Esophagus squamous epithelium (tissue), 5 donors: ENCODE measurements around the gene MPEG1. TPM values are rescaled to one million over a fixed set of nuclear protein-coding genes. Genes with fewer than 3 reads are reported as not detected.

ENCODE experiments used
- DNase-seq: peaks from one replicate; lab custom pipeline; 2025; lab: John Stamatoyannopoulos, UW
- H3K27ac ChIP-seq, 4 donors: fragments of 200-600 bp; sonication (generic); one replicate each; pipeline ENCODE4 v1.5.1; 2016 to 2019; ENCODE audit warnings: mild to moderate bottlenecking in 1 of 4
- H3K27me3 ChIP-seq, 4 donors: fragments of 200-600 bp; sonication (generic); 1 replicate in 3 of 4; 2 replicates in 1 of 4; pipeline versions ENCODE4 v1.5.1 to v1.6.0; 2017 to 2021; ENCODE audit warnings: antibody characterized with exemption in 1 of 4
- H3K36me3 ChIP-seq, 3 donors: fragments of 200-600 bp; sonication (generic); one replicate each; pipeline ENCODE4 v1.5.1; 2016 to 2019
- H3K4me1 ChIP-seq, 3 donors: fragments of 200-600 bp; sonication (generic); one replicate each; pipeline ENCODE4 v1.5.1; 2017 to 2019
- H3K4me3 ChIP-seq, 4 donors: fragments of 200-600 bp; sonication (generic); 1 replicate in 3 of 4; 2 replicates in 1 of 4; pipeline ENCODE4 v1.5.1; 2016 to 2019; ENCODE audit warnings: mild to moderate bottlenecking in 2 of 4, moderate library complexity in 1 of 4
- H3K9me3 ChIP-seq, 3 donors: fragments of 200-600 bp; sonication (generic); one replicate each; pipeline ENCODE4 v1.5.1; 2016 to 2019
- CTCF ChIP-seq, 6 experiments: fragments of 450-650 bp in 4 of 6; fragments of 200-600 bp in 2 of 6; sonication (generic) in 2 of 6; IDR thresholded peaks; one replicate each; pipeline ENCODE4 v1.5.1; 2016 to 2019; ENCODE audit warnings: antibody characterized with exemption in 6 of 6, mild to moderate bottlenecking in 4 of 6, moderate library complexity in 4 of 6
- POLR2A ChIP-seq, 4 donors: fragments of 450-650 bp; IDR thresholded peaks; one replicate each; pipeline ENCODE4 v1.6.1; 2017; ENCODE audit warnings: antibody characterized with exemption in 4 of 4, mild to moderate bottlenecking in 4 of 4, moderate library complexity in 3 of 4
- WGBS, 2 donors: methylation state at CpG; one replicate each; pipeline ENCODE4 v1.1.5; 2018; 5-methylcytosine and 5-hydroxymethylcytosine counted together
- intact Hi-C: fragments of 100-400 bp; cut with DNase I; formaldehyde crosslinking; loops from one replicate; pipeline ENCODE4 v1.15.0; 2022
- total RNA-seq, 4 donors: library from RNA; depleted of rRNA; stranded (reverse); fragments of >200 nt; gene quantifications; one replicate each; pipeline ENCODE4 v1.1.0, GENCODE V29; 2016
- donor health status: DM: yes; HTN: yes; CAD: no.

MPEG1 gene
- total RNA-seq, 4 donors from 2014 or later, result 0.04 to 19.5 (median 5.1) TPM

DNA sequence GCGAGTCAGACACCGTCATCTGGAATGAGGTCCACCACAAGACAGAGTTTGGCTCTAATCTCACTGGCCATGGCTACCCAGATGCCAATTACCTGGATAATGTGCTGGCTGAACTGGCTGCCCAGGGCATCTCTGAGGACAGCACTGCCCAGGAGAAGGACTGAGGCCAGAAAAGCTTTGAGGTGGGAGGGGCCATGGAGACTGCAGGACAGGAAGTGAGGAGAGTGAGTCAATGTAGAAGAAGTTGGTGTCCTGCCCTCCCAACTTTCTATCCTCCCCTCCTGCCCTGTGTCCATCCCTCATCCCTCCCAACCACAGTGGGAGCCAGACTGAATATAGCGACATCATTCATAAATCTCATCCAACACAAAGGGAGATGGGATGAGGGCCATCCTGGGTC, 8.0 kb downstream of the MPEG1 start:
- no peak for DNase-seq
- intact Hi-C loops, result loop anchor here (5.0 to 10.0 kb wide), 2 partner anchors 32 to 50 kb away; partner anchors contain the start of gene DTX4
- WGBS, 2 donors, result 93 to 94% methylated on average over 1 to 2 of the region's 3 CpGs
- Histone ChIP-seq H3K27ac (no peak overlapping the region), H3K4me1 (peaks cover 0 to 28% (median 6%) of the 10 kb centered on the region in 3 donors), H3K36me3 (peaks cover 0 to 36% (median 0%) of the 10 kb centered on the region in 3 donors), H3K4me3 (no peak overlapping the region), H3K9me3 (no peaks in the 10 kb centered on the region), H3K27me3 (no peaks in the 10 kb centered on the region)
- TF ChIP-seq POLR2A (IDR thresholded peaks at IDR 0.05) (no peak), CTCF (IDR thresholded peaks at IDR 0.05) (no peak)

- 91 to 100% methylated on average over 2 of the region's 3 CpGs for WGBS, 2 donors
- H3K36me3 ChIP-seq, result peaks cover 0 to 49% (median 0%) of the 10 kb centered on the region in 3 donors
- DNase-seq, result no peak
- no peaks in the 10 kb centered on the region for H3K9me3 ChIP-seq
- no peaks in the 10 kb centered on the region for H3K27me3 ChIP-seq
- TF ChIP-seq POLR2A (IDR thresholded peaks at IDR 0.05) (no peak), CTCF (IDR thresholded peaks at IDR 0.05) (peak in 5 of 6 experiments; percentile 11 to 36 (median 23))
- no peak overlapping the region for H3K4me3 ChIP-seq
- intact Hi-C loops, result loop anchor here (10.0 kb wide), 1 partner anchor 47 kb away; no protein-coding TSS in a partner anchor
- no peak overlapping the region for H3K27ac ChIP-seq
- peaks cover 0 to 16% (median 2%) of the 10 kb centered on the region in 3 donors for H3K4me1 ChIP-seq
Measured at GRCh38 chr11:59201353-59201752, 11.4 kb downstream of the MPEG1 start.

GRCh38 chr11:59200423-59200746, 12.3 kb downstream of the MPEG1 start:
- Histone ChIP-seq H3K36me3 (peaks cover 0 to 53% (median 0%) of the 10 kb centered on the region in 3 donors), H3K4me3 (no peak overlapping the region), H3K27ac (no peak overlapping the region), H3K9me3 (no peaks in the 10 kb centered on the region), H3K4me1 (peaks cover 0 to 16% (median 2%) of the 10 kb centered on the region in 3 donors), H3K27me3 (no peaks in the 10 kb centered on the region)
- intact Hi-C loops, result loop anchor here (10.0 kb wide), 1 partner anchor 46 kb away; no protein-coding TSS in a partner anchor
- DNase-seq, result no peak
- TF ChIP-seq POLR2A (IDR thresholded peaks at IDR 0.05) (no peak), CTCF (IDR thresholded peaks at IDR 0.05) (no peak)
- 40 to 48% methylated on average over 4 of the region's 4 CpGs for WGBS, 2 donors

- DNase-seq, result no peak
- 71 to 76% methylated on average over 14 of the region's 14 CpGs for WGBS, 2 donors
- no peaks in the 10 kb centered on the region for H3K27me3 ChIP-seq
- H3K4me3 ChIP-seq, result no peak overlapping the region
- no peaks in the 10 kb centered on the region for H3K9me3 ChIP-seq
- intact Hi-C loops, result loop anchor here (10.0 kb wide), 1 partner anchor 45 kb away; no protein-coding TSS in a partner anchor
- H3K27ac ChIP-seq, result no peak overlapping the region
- peaks cover 0 to 53% (median 0%) of the 10 kb centered on the region in 3 donors for H3K36me3 ChIP-seq
- H3K4me1 ChIP-seq, result peaks cover 0 to 16% (median 2%) of the 10 kb centered on the region in 3 donors
- TF ChIP-seq POLR2A (IDR thresholded peaks at IDR 0.05) (no peak), CTCF (IDR thresholded peaks at IDR 0.05) (no peak)
Measured at GRCh38 chr11:59199546-59200422, 12.9 kb downstream of the MPEG1 start.

DNA sequence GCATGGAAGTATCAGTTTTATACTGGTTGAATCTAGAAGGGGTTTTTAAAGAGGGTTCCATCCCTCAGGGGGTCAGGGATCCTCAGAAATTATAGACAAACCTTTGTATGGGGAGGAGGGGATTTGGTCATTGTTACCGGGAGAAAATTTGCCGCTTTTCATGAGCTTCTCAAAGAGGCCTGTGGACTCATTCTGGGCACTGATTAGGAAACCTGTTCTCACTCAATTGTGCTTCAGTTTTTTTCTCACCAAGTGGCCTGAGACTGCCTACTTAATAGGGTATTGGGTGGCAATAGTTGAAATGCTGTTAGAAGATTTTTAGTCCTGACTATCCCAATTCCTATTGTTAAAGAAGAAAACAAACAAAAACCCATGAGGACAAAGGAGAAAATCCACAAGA, 14.0 kb downstream of the MPEG1 start:
- intact Hi-C loops, result no loop called here
- TF ChIP-seq POLR2A (IDR thresholded peaks at IDR 0.05), result no peak
- no peak for TF ChIP-seq CTCF (IDR thresholded peaks at IDR 0.05)
- peaks cover 0 to 16% (median 2%) of the 10 kb centered on the region in 3 donors for H3K4me1 ChIP-seq
- 92 to 96% methylated on average over 2 of the region's 2 CpGs for WGBS, 2 donors
- H3K9me3 ChIP-seq, result no peaks in the 10 kb centered on the region
- no peak overlapping the region for H3K27ac ChIP-seq
- H3K4me3 ChIP-seq, result no peak overlapping the region
- DNase-seq, result no peak
- H3K27me3 ChIP-seq, result no peaks in the 10 kb centered on the region
- H3K36me3 ChIP-seq, result peaks cover 0 to 54% (median 0%) of the 10 kb centered on the region in 3 donors
